Measurements from ENCODE around the gene FOXA1. TPM values are rescaled to one million over a fixed set of nuclear protein-coding genes. Genes with fewer than 3 reads are reported as not detected.

FOXA1 gene
- total and polyA plus RNA-seq, 2 of the 4 experiments (the other 2 are of a cell fraction), result 0.18 to 0.31 TPM

DNA sequence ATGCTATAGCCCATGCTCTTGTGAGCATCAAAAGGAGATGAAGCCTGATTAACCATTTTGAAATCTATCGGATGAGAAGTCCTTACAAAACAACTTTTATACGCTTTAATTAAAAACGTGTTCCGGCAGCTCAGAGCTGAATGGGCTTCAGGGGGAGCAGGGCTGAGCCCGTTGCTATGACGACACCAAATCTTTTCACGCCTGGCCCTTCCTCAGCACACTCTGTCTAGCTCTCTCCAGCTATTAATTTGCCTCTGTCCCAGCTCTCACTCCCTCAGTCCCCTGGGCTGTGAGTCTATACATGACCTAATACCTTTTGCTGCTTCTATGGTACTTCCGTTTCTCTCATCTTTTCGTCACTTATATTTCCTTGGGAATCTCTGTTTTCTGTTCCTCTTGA is 15.8 kb downstream of the FOXA1 start:
- Histone ChIP-seq H3K4me2 (ENCODE audit: low read depth, low read length) (no peak overlapping the region), H4K20me1 (ENCODE audit: insufficient read depth, low read length) (no peaks in the 10 kb centered on the region), H4K5ac (ENCODE audit: low read depth, low read length) (no peak overlapping the region), H2AFZ (replicated peaks; ENCODE audit: low read length, poor library complexity) (no peak overlapping the region), H3K27me3 (ENCODE audit: control insufficient read depth, insufficient read depth, low read length) (peaks cover 38% of the 10 kb centered on the region), H3K14ac (replicated peaks; ENCODE audit: low read depth, low read length) (no peak overlapping the region), H2BK5ac (ENCODE audit: low read depth, low read length, poor library complexity, severe bottlenecking) (no peak overlapping the region), H2BK20ac (ENCODE audit: low read depth, low read length) (no peak overlapping the region), H3K36me3 (ENCODE audit: control insufficient read depth, insufficient read depth, low read length) (no peaks in the 10 kb centered on the region), H3K4ac (ENCODE audit: low read depth, low read length) (no peak overlapping the region), H3K4me3 (ENCODE audit: insufficient read depth, low read depth, low read length) (no peak overlapping the region), H2BK120ac (ENCODE audit: low read depth, low read length) (no peak overlapping the region), H3K23ac (ENCODE audit: low read depth, low read length) (no peak overlapping the region), H3K9ac (ENCODE audit: low read depth, low read length) (no peak overlapping the region), H4K8ac (ENCODE audit: low read depth in 2 of 2, low read length in 2 of 2) (no peak overlapping the region), H3K79me1 (ENCODE audit: low read depth in 1 of 2, low read length in 2 of 2) (no peaks in the 10 kb centered on the region), H3K18ac (ENCODE audit: low read depth, low read length) (no peak overlapping the region), H2BK15ac (ENCODE audit: low read depth, low read length) (no peak overlapping the region), H2AK5ac (ENCODE audit: low read depth, low read length) (no peak overlapping the region), H2AK9ac (replicated peaks; ENCODE audit: low read depth, low read length, poor library complexity) (no peak overlapping the region), H3K9me3 (ENCODE audit: control insufficient read depth, insufficient read depth, low read length) (0 out of 2 replicates have a peak, but pooled peaks cover 2% of the 10 kb centered on the region), H3K9me1 (ENCODE audit: insufficient read depth, low read length) (no peaks in the 10 kb centered on the region), H3K4me1 (ENCODE audit: control insufficient read depth, insufficient read depth, low read length) (peaks cover 3% of the 10 kb centered on the region; the same call in 1 of the 2 replicates), H3K27ac (ENCODE audit: insufficient read depth, low read length) (no peak overlapping the region), H3K56ac (ENCODE audit: extremely low read depth, insufficient read depth, low read length) (no peak overlapping the region), H4K91ac (ENCODE audit: insufficient read depth, low read depth, low read length) (no peak overlapping the region)
- ChIA-PET CTCF (no interaction called here), POLR2A (ENCODE audit: unreplicated experiment) (no interaction called here)
- TF ChIP-seq MXI1 (IDR thresholded peaks at IDR 0.05; ENCODE audit: borderline replicate concordance, low read depth, low read length), result no peak
- no peak for TF ChIP-seq NFE2L2 (IDR thresholded peaks at IDR 0.05; ENCODE audit: low read depth, low read length)
- whole genome bisulfite sequencing, 2 experiments (ENCODE audit: extremely low coverage in 2 of 2, insufficient read length in 1 of 2), result 22% methylated on average over 5 of the region's 9 CpGs; no CpG with 5 or more reads in 1 of the 2 experiments
- BruUV-seq (replicated peaks), result no TSS peak
- intact Hi-C loops (cut with micrococcal nuclease) (no loop called here), dilution Hi-C loops (cut with HindIII; ENCODE audit: low sequenced_read_pairs, unreplicated experiment) (no loop called here), in situ Hi-C loops (cut with MboI; ENCODE audit: low sequenced_read_pairs) (no loop called here)
- DNase-seq (no peak), ATAC-seq (ENCODE audit: low read depth) (no peak)
